ENCODE data around the gene CHMP4A. TPM values are rescaled to one million over a fixed set of nuclear protein-coding genes. Genes with fewer than 3 reads are reported as not detected.

CHMP4A gene
- polyA plus RNA-seq, 1 donor from 2014 or later: 55.3 TPM

GRCh38 chr14:24258119-24258518, 44.8 kb upstream of the CHMP4A start (continued):
- TF ChIP-seq CTCF (IDR thresholded peaks at IDR 0.05; ENCODE audit: poor library complexity, severe bottlenecking) (no peak), POLR2AphosphoS5 (IDR thresholded peaks at IDR 0.05) (no peak), MXI1 (conservative IDR thresholded peaks at IDR 0.05; ENCODE audit: poor library complexity, severe bottlenecking) (no peak)

- H3K9me2 ChIP-seq (ENCODE audit: insufficient read depth, low read length): no peaks in the 10 kb centered on the region
- TF ChIP-seq EZH2 (IDR thresholded peaks at IDR 0.05; ENCODE audit: borderline replicate concordance, insufficient read depth, low read length, poor library complexity, severe bottlenecking) (no peak), POLR2AphosphoS5 (IDR thresholded peaks at IDR 0.05) (no peak), RAD21 (conservative IDR thresholded peaks at IDR 0.05) (no peak), SMC3 (conservative IDR thresholded peaks at IDR 0.05; ENCODE audit: poor library complexity) (no peak), EP300 (conservative IDR thresholded peaks at IDR 0.05; ENCODE audit: poor library complexity, severe bottlenecking) (no peak)
- H4K20me1 ChIP-seq (ENCODE audit: insufficient read depth): no peaks in the 10 kb centered on the region
- no peaks in the 10 kb centered on the region for H3K79me2 ChIP-seq (replicated peaks; ENCODE audit: insufficient read depth, low read length)
- H3K4me2 ChIP-seq (ENCODE audit: low read length): no peak overlapping the region
- H3K36me3 ChIP-seq (ENCODE audit: insufficient read depth, low read length): no peaks in the 10 kb centered on the region
- no peaks in the 10 kb centered on the region for H3K27me3 ChIP-seq (ENCODE audit: insufficient read depth, low read depth, low read length)
- H3K9me3 ChIP-seq (ENCODE audit: low read length): no peaks in the 10 kb centered on the region
- H3K27ac ChIP-seq (ENCODE audit: low read length): no peak overlapping the region
- no peak overlapping the region for H3K4me3 ChIP-seq (ENCODE audit: low read length)
- no peak overlapping the region for H3K9ac ChIP-seq (ENCODE audit: low read length)
- no peaks in the 10 kb centered on the region for H3F3A ChIP-seq (ENCODE audit: insufficient read depth, low read length, poor library complexity, severe bottlenecking)
- no peak overlapping the region for H2AFZ ChIP-seq (ENCODE audit: low read depth, low read length)
These were observed 43.7 kb upstream of the CHMP4A start for GRCh38 chr14:24256960-24257359.

GRCh38 chr14:24255931-24256711, 42.8 kb upstream of the CHMP4A start:
- no peak overlapping the region for H2AFZ ChIP-seq (ENCODE audit: low read depth, low read length)
- no peaks in the 10 kb centered on the region for H3K36me3 ChIP-seq (ENCODE audit: insufficient read depth, low read length)
- no peaks in the 10 kb centered on the region for H3K9me3 ChIP-seq (ENCODE audit: low read length)
- H3K27ac ChIP-seq (ENCODE audit: low read length): no peak overlapping the region
- H3K9ac ChIP-seq (ENCODE audit: low read length): no peak overlapping the region
- no peaks in the 10 kb centered on the region for H3K9me2 ChIP-seq (ENCODE audit: insufficient read depth, low read length)
- H3K27me3 ChIP-seq (ENCODE audit: insufficient read depth, low read depth, low read length): no peaks in the 10 kb centered on the region
- no peaks in the 10 kb centered on the region for H3F3A ChIP-seq (ENCODE audit: insufficient read depth, low read length, poor library complexity, severe bottlenecking)
- H3K4me2 ChIP-seq (ENCODE audit: low read length): no peak overlapping the region
- no peak overlapping the region for H3K4me3 ChIP-seq (ENCODE audit: low read length)
- TF ChIP-seq RAD21 (conservative IDR thresholded peaks at IDR 0.05): no peak
- no peak for TF ChIP-seq MXI1 (conservative IDR thresholded peaks at IDR 0.05; ENCODE audit: poor library complexity, severe bottlenecking)
- TF ChIP-seq EP300 (conservative IDR thresholded peaks at IDR 0.05; ENCODE audit: poor library complexity, severe bottlenecking): no peak
- TF ChIP-seq TAF1 (IDR thresholded peaks at IDR 0.05; ENCODE audit: low read depth): no peak
- TF ChIP-seq POLR2AphosphoS5 (IDR thresholded peaks at IDR 0.05): no peak
- no peak for TF ChIP-seq CTCF (IDR thresholded peaks at IDR 0.05; ENCODE audit: poor library complexity, severe bottlenecking)
- no peak for TF ChIP-seq EZH2 (IDR thresholded peaks at IDR 0.05; ENCODE audit: borderline replicate concordance, insufficient read depth, low read length, poor library complexity, severe bottlenecking)
- no peak for TF ChIP-seq REST (IDR thresholded peaks at IDR 0.05; ENCODE audit: borderline replicate concordance)
- no peak for TF ChIP-seq SMC3 (conservative IDR thresholded peaks at IDR 0.05; ENCODE audit: poor library complexity)
- no peaks in the 10 kb centered on the region for H4K20me1 ChIP-seq (ENCODE audit: insufficient read depth)
- H3K79me2 ChIP-seq (replicated peaks; ENCODE audit: insufficient read depth, low read length): no peaks in the 10 kb centered on the region

All from neural cell (in vitro differentiated cells).